HG03558 (cell line): ENCODE data around the gene MUC6.

Experiments
- ATAC-seq: cut with Tn5 transposase; IDR thresholded peaks from one replicate; pipeline ENCODE4 v1.9.1; 2021; ENCODE audit warnings: moderate number of reproducible peaks; ENCODE audit not compliant: unreplicated experiment; ENCODE audit errors: extremely low read depth

The MUC6 gene

DNA sequence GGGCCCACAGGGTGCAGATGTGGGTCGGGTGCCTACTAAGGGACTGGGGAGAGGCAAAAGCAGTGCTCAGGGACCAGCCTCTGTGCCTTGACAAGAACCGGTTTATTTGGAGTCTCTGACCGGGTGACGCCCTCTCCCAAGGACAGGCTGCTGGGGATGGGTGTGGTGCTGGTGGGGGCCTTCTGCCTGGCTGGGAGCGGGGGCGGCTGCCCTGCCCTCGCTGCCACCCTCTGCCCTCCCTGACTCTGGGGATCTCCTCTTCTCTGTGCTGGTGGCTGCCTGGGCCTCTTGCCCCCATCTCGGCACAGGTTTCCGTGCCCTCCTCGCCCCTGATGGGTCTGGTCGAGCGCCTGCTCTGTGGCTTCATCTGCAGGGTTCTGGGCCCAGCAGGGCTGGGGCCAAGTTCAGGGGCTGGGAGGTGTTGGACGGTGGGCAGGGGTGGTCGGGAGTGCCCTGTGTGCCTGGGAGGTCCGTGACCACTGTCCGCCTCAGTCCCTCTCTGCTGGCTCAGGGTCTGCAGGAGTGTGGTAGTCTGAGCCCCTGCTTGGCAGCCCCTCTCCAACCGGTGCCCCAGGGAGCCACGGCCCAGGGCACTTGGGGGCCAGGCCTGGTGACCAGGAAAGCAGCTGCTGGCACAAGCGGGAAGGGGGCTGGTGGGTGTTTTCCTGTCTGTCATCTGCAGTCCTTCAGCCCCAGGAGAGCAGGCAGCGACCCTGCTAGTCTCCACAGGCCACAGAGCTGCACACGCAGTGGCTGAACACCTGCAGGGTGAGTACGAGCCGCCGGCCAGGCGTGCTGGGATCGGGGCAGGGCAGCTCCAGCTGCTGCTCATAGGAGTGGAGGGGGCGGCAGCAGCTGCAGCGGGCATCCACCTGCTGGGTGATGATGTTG, 23.5 kb downstream of the MUC6 start:
- no peak for ATAC-seq

DNA sequence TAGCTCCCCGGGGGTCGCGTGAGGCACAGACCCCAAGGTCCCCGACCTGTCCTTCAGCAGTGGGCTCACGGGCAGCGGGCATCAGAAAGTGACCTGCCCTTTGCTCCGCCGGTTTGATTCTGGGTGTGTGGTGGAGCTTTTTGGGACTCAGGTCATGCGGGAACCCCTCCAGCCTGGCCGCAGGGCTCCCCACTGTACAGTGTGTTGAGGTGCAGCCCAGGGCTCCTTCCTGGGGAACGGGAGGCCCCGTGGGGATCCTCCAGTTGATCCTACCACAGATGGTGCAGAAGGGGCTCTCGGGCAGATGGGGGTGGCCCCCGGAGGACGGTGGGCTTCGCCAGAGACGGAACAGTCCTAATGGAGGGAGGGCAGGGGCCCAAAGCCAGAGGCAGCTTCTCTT, 24.2 kb downstream of the MUC6 start:
- ATAC-seq = no peak

DNA sequence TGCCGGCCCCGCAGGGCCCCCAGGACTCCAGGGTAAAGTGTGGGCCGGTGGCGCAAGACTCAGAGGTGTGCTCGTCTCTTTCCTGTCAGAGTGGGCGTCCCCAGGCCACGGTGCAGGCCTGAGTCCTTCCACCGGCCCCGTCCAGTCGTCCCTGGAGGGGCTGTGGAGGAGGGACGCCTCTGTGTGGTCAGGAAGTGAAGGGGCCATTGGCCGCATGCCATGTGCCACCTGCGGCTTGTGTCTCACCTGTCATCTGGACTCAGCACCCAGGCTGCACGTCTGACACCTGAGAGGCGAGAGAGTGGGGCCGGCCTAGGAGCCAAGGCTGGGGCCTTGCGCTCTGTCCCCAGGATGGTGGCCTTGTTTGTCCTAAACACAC, 25.2 kb downstream of the MUC6 start:
- ATAC-seq = no peak

DNA sequence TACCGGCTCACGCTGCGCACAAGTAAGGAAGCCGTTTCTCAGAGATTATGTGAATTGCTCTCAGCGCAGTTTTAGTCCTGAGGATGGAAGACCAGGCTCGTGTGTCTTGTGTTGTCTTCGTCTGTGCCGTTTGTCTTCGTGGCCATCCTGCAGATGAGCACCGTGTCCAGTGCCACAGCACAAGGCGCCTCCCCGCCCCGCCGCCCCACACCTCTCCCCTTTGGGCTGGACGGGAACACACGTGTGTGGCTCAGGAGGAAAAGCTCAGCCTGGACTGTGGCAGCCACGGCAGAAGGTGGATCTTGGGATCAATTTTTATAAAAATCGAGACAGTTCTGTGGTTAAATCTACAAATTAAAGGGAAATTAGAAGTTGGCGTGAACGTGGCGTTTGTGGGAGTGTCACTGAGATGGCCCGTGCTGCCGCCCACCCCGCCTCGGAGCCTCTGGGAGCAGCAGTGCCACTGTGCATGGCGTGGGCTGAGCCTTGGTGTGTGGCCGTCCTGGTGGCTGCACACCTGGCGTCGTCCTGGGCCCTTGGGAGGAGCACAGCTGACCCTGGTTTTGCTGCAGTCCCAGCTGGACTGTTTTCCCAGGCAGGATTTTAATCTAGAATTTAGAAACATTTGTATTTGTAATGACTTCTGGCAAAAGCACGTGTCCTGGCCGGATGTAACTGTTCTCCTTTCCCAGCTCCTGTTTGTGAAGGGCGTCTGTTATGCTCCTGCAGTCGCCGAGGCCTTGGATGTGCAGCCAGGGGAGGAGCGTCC, 25.8 kb downstream of the MUC6 start:
- no peak for ATAC-seq

DNA sequence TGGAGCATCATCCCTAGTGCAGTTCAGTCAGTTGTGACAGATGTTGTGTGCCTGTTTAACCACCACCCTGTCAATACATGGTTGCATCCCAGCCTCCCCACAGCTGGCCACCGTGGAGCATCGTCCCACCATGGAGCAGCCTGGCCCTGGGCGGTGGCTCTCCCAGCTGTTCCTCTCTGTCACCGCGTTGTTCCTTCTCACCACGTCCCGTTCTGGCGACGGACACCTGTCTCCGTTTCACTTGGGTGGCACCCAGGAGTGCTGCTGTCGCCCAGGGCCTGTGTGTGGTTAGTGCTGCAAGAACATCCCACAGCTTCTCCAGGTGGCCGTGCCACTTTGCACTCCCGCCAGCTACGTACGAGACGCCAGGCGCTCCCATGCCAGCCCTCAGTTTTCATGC, 26.5 kb downstream of the MUC6 start:
- no peak for ATAC-seq

DNA sequence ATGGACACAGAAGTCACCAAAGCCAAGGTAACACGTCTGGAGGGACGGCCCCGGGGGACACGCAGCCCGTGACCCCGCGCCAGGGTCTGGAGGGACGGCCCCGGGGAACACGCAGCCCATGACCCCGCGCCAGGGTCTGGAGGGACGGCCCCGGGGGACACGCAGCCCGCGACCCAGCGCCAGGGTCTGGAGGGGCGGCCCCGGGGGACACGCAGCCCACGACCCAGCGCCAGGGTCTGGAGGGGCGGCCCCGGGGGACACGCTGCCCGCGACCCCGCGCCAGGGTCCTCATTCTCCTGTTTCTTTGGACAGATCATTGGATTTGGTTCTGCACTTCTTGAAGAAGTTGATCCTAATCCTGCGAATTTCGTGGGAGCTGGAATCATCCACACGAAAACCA, 27.1 kb downstream of the MUC6 start:
- ATAC-seq = no peak

DNA sequence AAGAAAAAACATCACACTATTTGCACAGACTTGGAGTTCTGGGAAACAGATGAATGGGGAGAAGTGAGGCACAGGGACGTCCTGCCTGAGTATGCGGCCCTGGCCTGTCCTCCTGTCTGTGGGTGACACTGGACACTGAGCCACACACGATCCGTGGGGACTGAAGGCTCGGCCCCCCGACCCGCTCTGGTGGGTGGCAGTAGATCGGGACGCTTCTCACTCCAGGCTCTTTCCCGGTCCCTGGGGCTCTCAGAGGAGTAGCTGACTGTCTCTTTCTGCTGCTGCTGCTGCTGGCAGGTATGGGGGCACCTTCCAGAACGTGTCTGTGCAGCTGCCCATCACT, 27.7 kb downstream of the MUC6 start:
- ATAC-seq = no peak

DNA sequence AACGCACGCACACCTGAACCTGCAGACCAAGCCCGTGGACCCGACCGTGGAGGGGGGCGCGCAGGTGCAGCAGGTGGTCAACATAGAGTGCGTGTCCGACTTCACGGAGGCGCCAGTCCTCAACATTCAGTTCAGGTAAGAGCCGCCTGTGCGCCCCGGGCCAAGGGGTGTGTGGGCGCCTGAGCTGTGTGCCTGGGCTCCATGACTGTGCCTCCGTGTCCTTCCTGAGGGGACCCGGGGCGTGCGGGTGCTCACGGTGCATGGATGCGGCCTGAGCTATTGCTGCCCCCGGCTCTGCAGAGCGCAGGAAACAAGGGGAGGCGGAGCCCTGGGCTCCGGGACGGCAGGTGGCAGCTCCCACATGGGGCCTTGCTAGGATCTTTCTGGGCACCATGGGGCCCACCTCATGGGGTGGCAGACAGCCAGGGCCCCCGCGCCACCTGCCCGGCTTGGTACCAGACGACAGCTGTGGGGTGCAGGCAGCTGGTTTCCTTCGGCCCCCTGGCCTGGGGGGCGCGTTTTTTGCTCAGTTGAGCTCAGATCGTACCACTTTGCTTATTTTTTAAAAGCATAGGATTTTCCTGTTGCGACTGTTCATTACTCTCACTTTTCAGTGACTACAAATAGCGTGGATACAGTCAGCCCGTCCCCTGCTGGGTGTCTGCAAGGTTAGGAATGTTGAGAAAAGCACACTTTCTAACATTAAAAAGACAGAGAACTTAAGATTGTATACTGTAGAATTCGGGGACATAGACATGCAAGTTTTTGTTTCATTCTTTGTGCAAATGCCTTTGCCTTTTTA, 28.3 kb downstream of the MUC6 start:
- ATAC-seq = no peak

DNA sequence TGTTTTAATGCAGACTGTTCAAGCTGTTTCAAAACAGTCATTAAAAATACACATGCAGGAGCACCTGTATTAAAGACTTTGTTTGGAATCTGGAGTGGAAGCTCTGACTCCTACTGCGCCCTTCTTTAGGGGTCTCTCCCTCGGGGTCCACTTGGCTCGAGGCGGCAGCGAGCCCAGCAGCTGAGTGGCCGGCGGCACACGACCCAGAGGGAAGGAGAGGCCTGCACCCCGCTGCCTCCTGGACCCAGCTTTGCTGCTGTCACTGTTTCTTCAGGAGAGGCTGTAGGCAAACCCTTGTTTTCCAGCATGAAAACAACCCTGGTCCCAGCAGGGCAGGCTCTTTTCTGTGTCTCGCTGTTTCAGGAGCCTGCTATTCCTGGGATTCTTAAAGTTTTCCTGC, 29.2 kb downstream of the MUC6 start:
- no peak for ATAC-seq

DNA sequence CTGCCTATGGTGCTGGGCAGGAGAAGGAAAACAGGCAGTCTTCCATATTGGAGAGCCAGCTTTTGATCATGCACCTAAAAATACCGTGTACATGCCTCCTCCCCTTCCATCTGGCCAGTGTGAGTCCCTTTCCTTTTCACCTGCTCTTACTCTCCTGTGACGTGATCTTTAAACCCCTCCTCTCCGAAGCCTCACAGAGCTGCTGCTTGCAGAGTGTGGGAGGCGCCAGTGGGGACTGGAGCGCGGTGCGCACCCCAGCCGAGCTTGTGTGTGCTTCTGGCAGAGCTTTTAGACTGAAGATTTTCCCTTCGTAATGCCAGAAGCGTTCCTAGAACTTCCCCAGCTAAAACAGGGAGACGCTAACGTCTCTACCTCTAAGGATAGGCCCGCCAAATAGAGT, 29.8 kb downstream of the MUC6 start:
- ATAC-seq = no peak

DNA sequence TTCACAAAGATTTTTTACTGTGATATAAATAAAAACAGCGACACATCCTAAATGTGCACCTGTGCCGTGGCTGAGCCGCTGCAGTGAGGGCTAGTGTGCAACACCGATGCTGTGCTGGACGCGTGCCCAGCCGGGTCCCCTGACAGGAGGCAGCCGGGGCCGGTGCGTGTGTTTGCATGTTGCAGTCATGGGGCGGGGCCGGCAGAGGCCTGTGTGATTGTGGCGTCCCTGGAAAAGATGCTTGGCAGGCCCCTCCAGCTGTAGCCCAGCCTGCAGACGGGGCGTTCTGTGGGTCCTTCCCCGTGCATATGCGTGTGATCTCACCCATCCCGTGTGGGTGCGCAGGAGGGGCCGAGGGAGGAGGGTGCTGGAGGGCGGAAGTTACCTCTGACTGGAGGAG, 30.6 kb downstream of the MUC6 start:
- no peak for ATAC-seq

DNA sequence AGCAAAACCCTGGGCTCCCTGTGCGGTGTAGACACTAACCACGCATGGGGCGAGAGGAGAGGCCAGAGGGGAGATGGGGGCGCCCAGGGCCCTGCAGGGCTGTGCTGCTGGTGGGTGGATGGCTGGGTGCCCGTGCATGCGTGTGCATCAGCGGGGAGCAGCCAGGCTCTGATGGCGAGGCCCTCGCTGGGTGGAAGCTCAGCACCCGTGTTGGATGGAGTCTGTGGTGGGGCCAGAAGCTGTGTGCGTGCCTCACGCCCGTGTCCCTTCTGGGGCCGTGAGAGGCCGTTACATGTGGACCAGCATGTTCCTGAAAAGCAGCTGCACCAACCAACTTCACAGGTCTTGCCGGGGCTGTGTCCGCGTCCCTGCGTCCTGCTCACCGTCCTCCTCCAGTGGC, 33.4 kb downstream of the MUC6 start:
- no peak for ATAC-seq

DNA sequence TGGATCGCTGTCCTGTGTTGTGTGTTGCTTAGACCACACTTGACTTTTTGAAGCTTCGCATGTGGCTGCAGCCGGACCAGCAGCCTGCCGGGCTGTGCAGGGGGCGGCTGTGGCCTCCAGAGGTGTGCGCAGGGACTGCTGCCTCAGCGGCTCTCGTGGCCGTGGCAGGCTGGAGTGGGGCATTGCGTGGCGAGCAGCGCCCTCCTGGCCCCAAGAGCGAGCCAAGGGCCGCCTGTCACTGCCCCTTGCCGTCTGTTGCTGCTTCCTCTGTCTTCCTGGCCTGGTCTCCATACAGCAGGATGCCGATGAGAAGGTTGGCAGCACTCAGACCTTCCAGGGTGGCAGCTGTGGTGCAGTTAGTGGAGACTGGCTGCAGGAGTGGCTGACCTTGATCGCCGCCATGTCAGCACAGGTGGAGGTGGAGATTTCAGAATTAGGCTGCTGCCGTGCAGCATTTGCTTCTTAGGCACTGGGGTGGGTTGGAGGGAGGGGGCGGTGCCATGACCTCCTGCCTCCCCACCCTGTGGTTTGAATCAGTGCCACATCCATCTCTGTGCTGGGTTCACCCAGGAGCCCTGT, 34.0 kb downstream of the MUC6 start:
- ATAC-seq = no peak

DNA sequence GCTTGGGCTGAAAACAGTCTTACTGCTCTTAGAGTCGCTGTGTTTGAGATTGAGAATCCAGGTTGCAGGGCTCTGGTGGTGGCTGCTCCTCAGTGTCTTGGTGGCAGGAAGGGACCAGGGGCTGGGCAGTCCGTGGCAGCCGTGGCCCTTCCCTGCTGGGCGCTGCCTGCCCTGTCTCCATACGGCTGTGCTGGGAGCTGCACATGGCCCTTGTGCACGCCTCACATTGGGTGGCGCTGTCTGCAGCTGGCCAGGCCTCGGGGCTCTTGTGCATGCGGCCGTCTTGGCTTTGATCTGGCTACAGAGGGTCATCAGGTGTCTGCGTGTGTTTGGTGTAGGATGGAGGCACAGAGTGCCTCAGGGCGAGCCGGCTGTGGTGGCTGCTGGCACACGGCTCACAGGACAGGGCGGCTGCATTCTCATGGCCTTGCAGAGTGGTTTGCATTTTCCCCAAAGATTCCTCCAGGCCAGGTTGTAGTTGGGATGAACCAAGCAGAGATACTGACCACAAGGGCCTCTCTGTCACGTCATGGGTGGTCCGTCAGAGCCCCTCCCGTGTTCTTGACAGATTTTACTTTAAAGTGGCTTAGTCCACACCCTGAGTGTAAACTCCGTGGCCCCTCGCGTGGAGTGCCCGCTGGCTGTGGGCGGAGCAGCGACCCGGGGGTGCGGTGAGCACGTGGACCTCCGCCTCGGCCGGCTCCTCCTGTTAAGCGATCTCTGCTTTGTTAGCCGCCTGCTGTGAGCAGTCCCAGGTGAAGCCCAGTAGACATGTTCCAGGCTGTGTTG, 34.7 kb downstream of the MUC6 start:
- ATAC-seq = no peak

DNA sequence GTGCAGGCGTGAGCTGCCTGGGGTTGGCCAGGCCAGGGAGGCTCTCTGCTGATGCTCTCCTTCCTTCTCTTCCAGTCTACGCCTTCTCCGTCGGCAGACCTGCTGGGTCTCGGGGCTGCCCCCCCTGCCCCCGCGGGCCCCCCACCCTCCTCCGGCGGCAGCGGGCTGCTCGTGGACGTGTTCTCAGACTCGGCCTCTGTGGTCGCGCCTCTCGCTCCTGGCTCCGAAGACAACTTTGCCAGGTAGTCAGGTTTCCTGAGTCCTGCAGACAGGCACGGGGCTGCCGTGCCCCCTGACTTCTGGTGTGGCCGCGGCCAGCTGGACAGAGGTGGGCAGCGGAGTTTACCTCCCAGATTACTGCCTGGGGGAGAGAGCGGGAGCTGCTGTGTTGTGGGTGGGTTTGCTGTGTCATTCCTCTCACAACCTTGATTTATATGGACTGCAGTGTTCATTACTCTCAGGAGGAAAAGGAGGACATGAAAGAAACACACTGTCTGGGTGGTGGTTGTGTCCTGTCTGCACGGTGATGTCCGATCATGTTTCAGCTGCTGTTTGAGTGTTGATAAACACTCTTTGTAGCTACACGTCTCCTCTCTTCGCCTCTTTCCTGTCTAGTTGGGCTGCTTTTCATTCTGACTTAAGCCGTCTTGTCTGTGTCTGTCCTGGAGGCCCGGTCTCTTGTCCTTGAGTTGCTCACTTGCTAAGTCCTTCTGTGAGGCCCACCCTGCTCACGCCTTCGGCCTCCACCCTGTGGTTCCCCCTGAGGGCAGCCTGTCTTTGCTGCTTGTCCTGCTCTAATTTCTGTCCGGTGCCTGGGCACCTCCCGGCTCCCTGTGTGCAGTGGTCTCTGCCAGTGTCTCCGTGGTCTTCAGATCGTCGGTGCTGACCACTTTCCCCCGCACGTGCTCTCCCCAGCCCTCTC, 35.9 kb downstream of the MUC6 start:
- no peak for ATAC-seq

DNA sequence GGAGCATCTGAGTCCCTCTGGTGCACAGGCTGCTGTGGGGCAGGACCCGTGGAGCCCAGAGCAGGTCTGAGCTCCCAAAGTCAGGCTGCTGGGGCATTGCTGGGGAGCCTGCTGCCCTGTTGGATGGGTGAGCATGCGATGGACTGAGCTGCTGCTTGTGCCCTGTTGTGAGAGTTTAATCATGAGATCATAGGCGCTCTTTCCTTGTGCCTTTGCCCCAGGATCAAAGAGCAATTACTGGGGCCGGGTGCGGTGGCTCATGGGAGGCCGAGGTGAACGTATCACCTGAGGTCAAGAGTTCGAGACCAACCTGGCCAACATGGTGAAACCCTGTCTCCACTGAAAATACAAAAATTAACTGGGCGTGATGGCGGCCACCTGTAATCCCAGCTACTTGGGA, 37.5 kb downstream of the MUC6 start:
- no peak for ATAC-seq

DNA sequence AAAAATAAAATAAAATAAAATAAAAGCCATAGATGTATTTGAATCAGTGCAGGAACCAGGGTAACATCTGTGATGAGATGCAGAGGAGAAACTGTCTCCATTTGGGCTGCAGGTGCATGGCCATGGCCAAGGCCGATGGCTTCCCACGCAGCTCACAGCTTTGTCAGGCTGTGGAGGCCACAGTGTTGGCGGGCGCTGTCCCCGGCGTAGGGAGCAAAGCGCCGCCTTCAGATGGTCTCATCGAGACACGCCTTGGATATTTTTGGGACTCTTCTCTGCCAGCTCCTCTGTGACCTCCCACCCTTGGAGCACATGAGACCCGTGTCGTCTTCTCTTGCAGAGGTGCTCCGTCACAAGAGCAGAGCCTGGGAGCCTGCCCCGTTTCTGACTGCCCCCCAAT, 38.6 kb downstream of the MUC6 start:
- ATAC-seq = no peak

DNA sequence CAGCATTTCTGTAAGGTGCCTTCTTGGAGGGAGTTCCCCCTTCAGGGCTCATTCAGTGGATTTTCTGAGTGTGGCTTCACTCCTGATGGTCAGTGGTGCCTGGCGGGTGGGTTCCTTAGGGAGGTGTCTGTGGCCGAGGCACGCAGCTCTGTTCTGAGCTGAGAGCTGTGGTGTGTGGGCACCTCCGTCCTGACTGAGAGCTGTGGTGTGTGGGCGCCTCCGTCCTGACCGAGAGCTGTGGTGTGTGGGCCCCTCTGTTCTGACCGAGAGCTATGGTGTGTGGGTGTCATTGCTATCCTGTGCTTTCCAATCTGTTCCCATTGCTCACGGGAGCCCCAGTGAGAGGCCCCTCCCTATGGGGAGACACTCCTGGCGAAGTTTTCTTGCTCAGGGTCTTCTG, 39.8 kb downstream of the MUC6 start:
- ATAC-seq = no peak
